GM12878 (cell line): ENCODE measurements around the gene MBD3L5.
"Not testable (repeated sequence)": the region's sequence is repeated elsewhere in the genome, so short reads cannot be mapped to it uniquely, and the experiment has no call there.

ENCODE experiments used
- CREB1 ChIP-seq: IDR thresholded peaks from 2 replicates; pipeline ENCODE4 v1.6.1; 2012; ENCODE audit warnings: low read depth, mild to moderate bottlenecking, inconsistent platforms
- ETV6 ChIP-seq, 2 experiments: fragments of 450-650 bp in 1 of 2; IDR thresholded peaks in 1 of 2; conservative IDR thresholded peaks in 1 of 2; 2 replicates each; pipeline ENCODE4 v1.6.1; 2014; ENCODE audit warnings: antibody characterized with exemption in 1 of 2, borderline replicate concordance in 1 of 2, low read depth in 1 of 2, mild to moderate bottlenecking in 1 of 2, moderate library complexity in 1 of 2
- EZH2 ChIP-seq: IDR thresholded peaks from 2 replicates; pipeline ENCODE4 v1.6.1; 2012; ENCODE audit warnings: low read depth, mild to moderate bottlenecking, control low read depth, inconsistent platforms, low read length, borderline replicate concordance; ENCODE audit not compliant: control insufficient read depth
- HCFC1 ChIP-seq: fragments of 150-350 bp; IDR thresholded peaks from 2 replicates; pipeline ENCODE4 v1.6.1; 2014; ENCODE audit warnings: low read length

DNA sequence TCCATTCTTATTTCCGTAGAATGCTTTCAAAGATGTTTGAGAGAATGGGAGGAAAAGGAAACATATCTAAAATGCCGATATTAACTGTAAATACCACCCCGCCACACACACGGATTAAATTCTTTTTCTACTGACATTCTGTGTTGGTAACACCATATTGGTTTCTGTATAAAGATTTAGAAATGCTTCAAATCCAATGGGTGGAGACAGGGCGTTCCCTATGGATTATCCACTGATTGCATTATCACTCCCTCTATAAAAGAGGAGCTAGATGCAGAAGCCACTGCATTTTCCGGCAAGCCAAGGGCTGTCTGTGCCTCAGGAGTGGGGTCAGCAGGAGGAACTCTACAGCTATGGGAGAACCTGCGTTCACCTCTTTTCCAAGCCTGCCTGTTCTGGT is 18.6 kb downstream of the MBD3L5 start, which contains the start of gene MBD3L2:
- TF ChIP-seq HCFC1; EZH2; CREB1; ETV6 (conservative IDR thresholded peaks at IDR 0.05 in 1 of 2, IDR thresholded peaks at IDR 0.05 in 1 of 2; ENCODE audit: borderline replicate concordance in 1 of 2, low read depth in 1 of 2): not testable (repeated sequence)
